NAMALWA (cell line): ENCODE measurements around the gene TSR3.

ENCODE experiments used
- DNase-seq: peaks from one replicate; pipeline ENCODE4 v3.0.0-alpha.2; 2015; ENCODE audit warnings: low spot score

TSR3 gene

DNA sequence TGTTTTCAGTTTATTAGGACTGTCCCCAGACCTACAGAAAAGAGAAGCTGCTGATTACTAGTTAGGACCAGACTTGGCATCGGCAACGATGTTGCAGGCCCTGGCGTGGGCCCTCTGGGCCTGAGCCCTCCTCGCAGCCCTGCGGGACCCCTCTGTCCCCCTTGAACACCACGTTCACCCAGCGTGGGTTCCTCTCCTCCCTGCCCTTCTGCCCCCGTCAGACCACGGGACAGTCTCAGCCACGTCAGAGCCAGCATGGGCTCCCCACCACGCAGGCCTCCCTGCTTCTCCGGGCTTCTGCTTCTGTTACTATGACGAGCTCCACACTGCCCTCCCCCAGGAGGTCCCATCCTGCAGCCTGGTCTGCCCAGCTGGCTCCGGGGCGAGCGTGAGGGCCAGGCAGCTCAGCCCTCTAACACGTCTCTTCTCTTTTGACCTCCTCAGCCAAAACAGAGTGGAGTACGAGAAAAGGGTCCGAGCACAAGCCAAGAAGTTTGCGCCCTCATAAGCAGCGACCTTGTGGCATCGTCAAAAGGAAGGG, 27.3 kb downstream of the TSR3 start:
- DNase-seq = no peak

DNA sequence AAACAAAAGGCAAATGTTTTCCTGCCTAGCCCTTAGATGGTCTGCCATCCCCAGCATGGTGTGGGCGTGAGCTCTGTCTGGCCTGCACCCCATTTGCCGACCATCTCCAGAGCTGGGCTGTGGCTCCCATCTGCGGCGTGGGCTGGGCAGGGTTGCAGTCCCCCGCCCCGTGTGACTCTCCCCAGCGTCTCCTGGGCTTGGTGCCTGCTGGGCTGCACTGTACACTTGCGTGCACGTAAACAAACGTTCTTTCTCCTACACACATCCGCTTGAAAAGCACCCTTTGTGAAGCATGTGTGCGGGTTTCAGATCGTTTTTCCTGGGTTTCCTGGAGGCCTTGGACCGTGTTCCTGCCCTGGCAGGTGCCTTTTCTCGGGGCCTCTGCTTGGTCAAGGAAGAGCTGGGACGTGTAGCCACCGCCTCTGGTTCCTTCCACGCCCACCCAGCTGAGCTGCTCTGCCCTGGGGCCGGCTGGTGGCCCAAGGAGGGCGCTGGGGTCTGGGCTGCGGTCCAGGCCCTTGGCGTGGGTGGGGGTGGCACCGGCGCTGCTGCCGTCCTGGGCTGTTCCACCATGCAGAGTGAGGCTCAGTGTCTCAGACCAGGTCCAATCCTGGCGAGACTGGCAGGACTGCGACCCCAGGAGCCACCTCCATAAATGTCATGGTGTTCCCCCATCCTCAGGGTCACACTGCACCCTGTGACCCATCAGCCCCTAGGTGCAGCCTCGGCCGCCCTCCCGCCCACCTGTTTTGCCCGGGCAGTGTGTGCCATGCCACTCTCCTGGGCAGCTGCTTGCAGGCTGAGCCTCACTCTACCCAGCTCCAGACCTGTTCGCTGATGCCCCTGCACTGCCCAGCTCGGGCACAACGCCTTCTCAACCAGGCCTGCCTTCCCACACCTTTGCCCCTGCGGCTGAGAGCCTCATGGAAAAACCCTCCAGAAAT, 28.1 kb downstream of the TSR3 start:
- DNase-seq = no peak

DNA sequence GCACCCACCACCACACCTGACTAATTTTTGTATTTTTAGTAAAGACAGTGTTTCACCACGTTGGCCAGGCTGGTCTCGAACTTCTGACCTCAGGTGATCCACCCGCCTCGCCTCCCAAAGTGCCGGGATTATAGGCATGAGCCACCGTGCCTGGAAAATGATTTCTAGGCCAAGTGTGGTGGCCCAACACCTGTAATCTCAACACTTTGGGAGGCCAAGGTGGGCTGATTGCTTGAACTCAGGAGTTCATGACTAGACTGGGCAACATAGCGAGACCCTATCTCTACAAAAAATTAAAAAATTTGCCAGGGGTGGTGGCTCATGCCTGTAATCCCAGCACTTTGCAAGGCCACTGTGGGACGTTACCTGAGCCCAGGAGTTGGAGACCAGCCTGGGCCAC, 29.3 kb downstream of the TSR3 start:
- no peak for DNase-seq

DNA sequence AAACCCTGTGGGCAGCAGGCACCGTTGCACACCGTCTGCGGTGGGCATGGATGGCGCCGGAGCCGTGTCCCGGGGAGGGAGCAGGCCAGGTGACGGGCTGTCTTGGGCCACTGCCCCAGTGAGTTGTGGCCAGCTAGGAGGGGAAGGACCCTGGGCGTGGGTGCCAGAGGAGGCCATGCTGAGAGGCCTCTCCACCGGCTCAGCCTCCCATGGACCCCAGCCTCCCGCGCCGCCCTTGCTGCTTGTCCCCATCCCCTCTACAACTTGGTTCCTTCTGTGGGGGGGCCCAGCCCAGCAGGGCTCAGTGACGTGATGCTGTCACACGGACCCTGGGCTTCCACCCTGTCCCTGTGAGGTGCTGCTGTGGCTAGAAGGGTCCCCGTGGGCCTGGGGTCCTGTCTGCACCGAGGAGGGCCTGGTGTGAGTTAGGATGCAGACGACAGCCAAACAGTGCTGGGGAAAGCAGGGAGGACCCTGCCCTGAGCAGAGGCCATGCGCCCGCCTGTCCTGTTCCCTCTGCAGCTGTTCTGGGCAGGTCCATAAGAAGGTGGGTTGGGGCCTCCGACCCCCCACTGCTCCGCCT, 30.9 kb downstream of the TSR3 start:
- DNase-seq = no peak

DNA sequence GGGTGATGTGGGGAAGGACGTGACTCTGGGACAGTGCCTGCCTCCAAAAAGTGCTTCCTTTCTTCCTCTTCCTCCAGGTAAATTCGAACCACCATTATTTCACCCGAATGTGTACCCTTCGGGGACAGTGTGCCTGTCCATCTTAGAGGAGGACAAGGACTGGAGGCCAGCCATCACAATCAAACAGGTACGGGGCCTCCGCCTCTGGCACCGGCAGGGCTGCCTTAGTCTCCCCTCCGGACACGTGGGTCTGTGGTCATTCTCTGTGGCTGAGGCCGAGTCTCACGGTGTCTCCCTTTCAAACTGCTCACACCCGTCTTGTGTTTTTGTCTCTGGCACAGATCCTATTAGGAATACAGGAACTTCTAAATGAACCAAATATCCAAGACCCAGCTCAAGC, 31.6 kb downstream of the TSR3 start:
- no peak for DNase-seq

DNA sequence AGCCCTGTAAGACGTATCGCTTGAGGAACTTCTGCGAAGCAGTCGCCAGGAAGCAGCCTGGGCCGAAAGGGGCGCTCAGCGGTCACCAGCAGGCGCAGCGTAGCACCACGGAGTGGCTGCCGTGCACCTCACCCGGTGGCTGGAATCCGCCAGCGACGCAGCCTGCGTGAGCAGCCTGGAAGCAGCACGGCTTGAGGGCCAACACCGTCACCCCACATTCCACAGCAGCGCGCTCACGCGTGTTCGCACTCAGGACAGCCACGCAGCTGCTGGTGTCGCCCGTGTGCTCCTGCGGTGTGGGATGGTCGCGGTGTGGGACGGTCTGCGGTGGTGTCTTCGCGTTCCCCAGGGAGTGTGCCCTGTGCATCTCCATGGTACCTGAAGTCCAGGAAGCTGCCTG, 32.6 kb downstream of the TSR3 start:
- DNase-seq = no peak

- DNase-seq = no peak
These were observed 33.5 kb downstream of the TSR3 start for GRCh38 chr16:1318268-1318545.

- no peak for DNase-seq
These were observed 34.0 kb downstream of the TSR3 start for GRCh38 chr16:1317479-1318267.

DNA sequence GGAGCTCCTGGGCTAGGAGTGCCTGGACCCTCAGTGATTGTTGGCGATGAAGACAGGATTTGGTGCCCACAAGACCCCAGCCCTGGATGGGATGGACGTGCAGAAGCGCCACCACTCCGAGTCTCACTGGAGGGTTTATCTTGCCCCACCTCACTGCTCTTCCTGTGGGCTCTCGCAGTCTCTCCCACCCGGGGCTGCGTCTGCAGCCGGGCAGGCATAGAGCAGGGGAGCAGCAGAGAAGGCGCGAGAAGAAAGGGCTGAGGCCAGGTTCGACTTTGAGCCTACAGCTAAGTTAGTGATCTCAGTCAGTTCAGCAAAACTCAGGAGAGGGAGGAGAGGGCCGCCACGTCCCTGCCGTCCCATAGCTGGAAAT, 35.7 kb downstream of the TSR3 start:
- no peak for DNase-seq

DNA sequence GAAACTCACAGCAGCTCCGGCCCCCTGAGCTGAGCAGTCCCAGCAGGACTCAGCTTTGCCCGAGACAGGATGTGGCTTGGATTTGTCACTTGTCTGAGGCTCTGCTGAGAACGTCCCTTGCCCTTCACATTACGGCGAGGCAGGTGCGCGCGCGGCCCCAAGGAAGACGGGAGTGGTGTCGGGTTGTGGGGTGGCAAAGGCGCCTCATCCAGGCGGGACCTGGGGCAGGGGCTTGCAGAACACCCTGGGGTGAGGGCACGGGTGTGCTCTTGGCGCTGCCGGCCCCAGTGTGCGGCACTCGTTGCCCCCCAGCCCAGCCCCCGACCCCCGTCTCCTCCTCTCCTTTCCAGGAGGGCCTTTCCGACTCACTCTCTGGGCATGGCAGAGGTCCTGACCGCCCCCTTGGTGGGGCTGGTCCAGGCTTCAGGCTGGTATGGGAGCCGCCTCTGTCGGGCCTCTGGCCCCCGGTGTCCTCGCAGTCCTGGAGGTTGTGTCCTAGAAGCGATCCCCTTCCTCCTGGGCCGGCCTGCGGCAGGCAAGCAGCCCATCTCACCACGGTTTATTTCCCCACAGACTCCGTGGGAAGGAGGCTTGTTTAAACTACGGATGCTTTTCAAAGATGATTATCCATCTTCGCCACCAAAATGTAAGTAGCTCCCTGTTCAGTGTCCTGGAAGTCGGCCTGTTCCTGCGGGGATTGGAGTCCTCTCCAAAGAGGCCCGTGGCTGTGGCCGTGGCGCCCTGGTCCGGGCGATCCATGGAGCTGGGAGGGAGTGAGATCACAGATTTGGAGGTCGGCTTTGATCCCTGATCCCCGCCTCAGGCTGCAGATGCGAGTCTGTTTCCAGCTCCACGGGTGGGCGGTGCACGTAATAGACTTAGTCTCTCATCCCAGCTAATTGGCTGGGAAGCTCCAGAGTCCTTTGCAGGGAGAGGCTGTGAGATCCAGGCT, 36.3 kb downstream of the TSR3 start:
- no peak for DNase-seq

DNA sequence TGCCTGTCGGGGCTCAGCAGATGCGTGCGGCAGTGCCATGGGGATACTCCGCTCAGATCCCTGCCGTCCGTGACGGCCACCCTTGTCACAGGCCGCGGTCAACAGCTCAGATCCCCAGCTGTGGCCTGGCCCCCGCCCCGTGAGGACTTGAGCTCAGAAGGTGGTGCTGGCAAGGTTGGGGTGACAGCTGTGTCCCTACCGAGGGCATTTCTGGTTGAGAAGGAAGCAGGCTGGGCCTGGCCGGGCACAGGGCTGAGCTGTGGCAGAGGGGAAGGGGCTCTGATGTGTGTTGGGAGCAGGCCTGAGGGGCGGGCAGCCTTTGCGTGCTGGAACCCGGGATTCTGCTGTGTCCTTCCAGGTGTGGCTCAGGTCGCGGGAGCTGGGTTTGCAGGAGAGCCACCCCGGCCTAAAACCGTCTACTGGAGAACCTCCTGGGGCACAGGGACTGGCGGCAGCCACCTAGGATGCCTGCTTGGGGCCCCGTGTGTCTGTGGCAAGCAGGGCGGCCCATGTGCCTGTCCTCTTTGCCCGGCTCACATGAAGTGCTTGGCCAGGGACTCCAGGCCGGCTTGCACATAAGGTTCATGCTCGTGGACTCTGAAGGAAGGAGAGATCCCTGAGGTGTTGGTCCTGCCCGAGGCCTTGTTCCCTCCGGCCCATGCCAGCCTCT, 37.1 kb downstream of the TSR3 start:
- DNase-seq = no peak

DNA sequence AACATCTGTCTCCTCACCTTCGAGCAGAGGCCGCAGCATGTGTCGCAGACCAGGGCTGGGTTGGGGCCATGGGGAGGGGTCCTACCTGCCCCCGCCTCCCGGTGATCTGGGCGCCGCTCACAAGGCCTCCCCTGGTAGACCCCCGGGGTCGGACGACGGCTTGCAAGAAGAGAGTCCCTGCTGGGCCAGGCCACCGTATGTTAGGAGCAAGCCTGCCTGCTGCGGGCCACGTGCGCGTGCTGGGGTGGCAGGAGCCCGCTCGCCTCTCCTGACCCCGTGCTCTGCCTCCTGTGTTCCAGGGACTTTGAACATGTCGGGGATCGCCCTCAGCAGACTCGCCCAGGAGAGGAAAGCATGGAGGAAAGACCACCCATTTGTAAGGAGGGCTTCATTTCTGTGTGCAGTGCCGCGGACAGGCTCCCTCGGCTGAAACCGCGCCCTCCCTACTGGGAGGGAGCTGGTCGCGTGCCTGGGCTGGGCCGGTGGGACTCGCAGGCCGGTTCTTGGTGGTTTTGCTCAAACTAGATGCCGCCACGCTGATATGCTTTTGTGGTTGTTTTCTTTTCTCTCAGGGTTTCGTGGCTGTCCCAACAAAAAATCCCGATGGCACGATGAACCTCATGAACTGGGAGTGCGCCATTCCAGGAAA, 37.8 kb downstream of the TSR3 start:
- no peak for DNase-seq

DNA sequence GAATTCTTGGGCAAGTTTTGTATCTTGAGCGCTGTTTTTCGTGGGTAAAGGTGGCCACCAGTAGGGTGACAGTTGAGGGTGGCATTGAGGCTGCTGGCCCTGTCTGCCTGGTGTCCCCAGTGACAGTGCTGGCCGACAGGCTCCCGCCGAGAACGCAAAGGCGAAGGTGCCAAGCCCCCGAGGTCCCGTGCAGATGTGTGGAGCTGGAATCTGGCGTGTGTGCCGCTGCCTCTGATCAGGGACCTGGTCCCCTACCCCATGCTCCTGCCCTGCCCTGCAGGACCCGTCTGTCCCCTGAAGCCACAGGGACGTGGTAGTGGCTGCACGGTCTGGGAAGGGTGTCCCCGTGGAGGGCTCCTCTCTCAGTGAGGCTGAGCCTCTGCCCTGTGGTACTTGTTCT, 38.8 kb downstream of the TSR3 start:
- no peak for DNase-seq

- no peak for DNase-seq
These were observed 39.2 kb downstream of the TSR3 start for GRCh38 chr16:1312467-1312816.

- no peak for DNase-seq
These were observed 39.8 kb downstream of the TSR3 start for GRCh38 chr16:1311738-1312466.

DNA sequence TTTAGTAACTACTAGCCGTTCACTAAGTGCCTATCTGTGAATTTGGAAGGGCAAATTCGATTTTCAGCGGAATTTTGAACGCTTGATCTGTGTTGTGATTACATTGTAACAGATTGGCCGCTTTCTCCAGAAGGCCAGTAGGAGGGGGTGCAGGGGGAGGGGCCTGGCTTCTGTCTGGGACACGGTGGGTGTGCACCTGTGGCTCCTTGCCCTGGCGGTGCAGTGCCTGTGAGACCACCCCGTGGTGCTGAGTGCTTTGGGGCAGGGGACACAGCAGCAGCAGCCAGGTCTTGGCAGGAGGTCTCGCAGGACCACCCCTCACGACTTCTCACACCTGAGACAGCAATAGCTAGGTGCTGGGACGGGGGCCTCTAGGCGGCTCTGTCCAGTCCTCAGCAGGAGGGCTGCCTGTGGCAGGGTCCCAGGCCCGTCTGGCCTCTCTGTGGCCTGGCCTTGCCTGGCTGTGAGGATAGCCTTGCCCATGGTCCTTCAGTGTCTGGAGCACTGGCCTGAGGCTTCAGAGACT, 40.4 kb downstream of the TSR3 start:
- peak; percentile 36 for DNase-seq

- DNase-seq = peak; percentile 70
These were observed 40.9 kb downstream of the TSR3 start for GRCh38 chr16:1310832-1311200.

GRCh38 chr16:1309888-1310831, 41.5 kb downstream of the TSR3 start:
- peak; percentile 59 for DNase-seq
